Ovary (tissue), 3 donors: ENCODE measurements around the gene MUSTN1.

ENCODE experiments used
- POLR2A ChIP-seq: fragments of 450-650 bp; IDR thresholded peaks from one replicate; pipeline ENCODE4 v1.6.1; 2017; ENCODE audit warnings: antibody characterized with exemption, mild to moderate bottlenecking, moderate library complexity
- TF ChIP-seq, protein P1 (sequence below), 3 donors: fragments of 450-650 bp in 2 of 3; fragments of 200-600 bp in 1 of 3; IDR thresholded peaks; one replicate each; pipeline versions ENCODE4 v1.5.1 to v1.8.0; 2016 to 2022; ENCODE audit warnings: antibody characterized with exemption in 3 of 3, mild to moderate bottlenecking in 1 of 3
- donor health status: DM: no; HTN: no; CAD: no.

DNA sequence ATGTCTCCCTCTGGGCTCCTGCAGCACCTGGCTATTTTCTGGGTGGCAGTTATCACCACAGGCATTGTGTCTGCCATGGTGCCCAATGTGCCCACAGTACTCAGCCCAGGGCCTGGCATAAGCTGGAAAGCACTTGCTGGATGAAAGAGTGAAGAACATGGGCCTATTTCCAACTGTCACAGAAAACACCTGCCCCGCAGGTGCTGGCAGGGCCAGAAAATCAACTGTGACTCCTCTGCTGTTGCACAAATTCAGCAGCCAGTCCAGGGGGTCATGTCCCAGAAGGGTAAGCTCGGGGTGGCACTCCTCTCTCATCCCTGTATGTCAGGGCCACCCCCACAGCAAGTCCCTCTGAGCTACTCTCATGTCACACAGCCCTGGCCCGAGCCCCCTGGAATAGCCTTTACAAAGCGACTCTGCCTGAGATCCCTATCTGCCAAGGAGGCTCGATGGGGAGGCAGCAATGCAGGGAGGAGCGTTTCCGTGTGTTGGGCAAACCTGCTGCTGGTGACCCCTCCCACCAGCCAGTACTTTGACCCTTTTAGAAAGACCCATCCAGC lies 23.3 kb downstream of the MUSTN1 start:
- TF ChIP-seq, protein P1, sequence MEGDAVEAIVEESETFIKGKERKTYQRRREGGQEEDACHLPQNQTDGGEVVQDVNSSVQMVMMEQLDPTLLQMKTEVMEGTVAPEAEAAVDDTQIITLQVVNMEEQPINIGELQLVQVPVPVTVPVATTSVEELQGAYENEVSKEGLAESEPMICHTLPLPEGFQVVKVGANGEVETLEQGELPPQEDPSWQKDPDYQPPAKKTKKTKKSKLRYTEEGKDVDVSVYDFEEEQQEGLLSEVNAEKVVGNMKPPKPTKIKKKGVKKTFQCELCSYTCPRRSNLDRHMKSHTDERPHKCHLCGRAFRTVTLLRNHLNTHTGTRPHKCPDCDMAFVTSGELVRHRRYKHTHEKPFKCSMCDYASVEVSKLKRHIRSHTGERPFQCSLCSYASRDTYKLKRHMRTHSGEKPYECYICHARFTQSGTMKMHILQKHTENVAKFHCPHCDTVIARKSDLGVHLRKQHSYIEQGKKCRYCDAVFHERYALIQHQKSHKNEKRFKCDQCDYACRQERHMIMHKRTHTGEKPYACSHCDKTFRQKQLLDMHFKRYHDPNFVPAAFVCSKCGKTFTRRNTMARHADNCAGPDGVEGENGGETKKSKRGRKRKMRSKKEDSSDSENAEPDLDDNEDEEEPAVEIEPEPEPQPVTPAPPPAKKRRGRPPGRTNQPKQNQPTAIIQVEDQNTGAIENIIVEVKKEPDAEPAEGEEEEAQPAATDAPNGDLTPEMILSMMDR (IDR thresholded peaks at IDR 0.05): no peak
- no peak for TF ChIP-seq POLR2A
